HG03354 (cell line): ENCODE results near the gene NBPF1.
"Not testable (repeated sequence)": the region's sequence is repeated elsewhere in the genome, so short reads cannot be mapped to it uniquely, and the experiment has no call there.

Experiments
- ATAC-seq: cut with Tn5 transposase; IDR thresholded peaks from one replicate; pipeline ENCODE4 v1.9.1; 2021; ENCODE audit warnings: mild to moderate bottlenecking; ENCODE audit not compliant: unreplicated experiment, poor library complexity, severe bottlenecking

Gene NBPF1

DNA sequence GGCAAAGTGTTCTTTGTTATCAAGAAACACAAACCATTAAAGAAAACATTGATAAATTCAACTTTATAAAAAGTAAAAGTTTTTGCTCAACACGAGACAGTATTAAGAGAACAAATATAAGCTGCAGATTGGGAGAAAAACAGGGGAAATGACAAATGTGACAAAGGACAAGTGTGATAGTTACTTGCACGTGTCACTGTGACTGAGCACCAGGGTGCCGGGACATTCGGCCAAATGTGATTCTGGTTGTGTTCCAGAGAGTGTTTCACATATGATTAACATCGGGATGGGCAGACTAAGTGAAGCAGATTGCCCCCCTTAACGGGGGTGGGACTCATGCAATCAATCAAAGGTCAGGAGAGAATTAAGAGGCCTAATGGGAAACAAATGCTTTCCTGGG is 52.9 kb downstream of the NBPF1 start:
- not testable (repeated sequence) for ATAC-seq

- ATAC-seq, result not testable (repeated sequence)
Measured at GRCh38 chr1:16559688-16560087, 53.7 kb downstream of the NBPF1 start.

GRCh38 chr1:16557034-16557433 is 56.3 kb downstream of the NBPF1 start:
- not testable (repeated sequence) for ATAC-seq

GRCh38 chr1:16553244-16553643 is 60.1 kb downstream of the NBPF1 start:
- not testable (repeated sequence) for ATAC-seq

- not testable (repeated sequence) for ATAC-seq
Measured at GRCh38 chr1:16550212-16550918, 63.0 kb downstream of the NBPF1 start.

GRCh38 chr1:16549545-16549944 is 63.8 kb downstream of the NBPF1 start:
- not testable (repeated sequence) for ATAC-seq

DNA sequence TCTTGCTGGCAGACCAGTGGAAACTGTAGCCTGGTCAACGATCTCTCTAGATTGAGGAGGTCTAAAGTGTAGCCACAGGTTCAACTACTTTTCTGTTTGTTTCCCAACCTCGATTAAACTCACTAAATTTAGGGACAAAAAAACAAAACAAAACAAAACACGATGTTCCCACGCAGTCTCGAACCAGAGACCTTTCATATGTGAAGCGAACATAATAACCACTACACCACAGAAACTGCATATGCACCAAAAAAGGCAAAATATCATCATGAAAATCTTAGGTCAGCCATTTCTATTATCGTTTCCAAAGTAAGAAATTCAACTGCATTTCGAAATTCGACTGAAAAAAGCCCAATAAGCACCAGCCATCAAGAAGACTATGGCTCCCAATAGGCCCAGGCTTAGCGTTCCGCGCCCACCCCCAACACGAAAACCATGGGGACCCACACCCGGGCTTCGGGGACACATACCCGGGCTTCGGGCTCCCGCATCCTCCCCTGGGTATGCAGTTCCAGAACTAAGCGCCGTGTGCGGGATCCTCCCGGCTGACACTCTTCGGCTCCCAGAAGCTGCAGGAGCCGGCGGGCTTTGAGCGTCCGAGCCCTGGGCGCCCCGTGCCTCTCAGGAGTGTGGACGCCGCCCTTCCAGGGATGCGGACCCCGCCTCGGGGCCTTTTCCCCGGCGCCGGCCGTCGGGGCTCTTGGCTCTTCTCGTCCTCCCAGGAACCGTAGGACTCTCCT is 65.7 kb downstream of the NBPF1 start:
- not testable (repeated sequence) for ATAC-seq

DNA sequence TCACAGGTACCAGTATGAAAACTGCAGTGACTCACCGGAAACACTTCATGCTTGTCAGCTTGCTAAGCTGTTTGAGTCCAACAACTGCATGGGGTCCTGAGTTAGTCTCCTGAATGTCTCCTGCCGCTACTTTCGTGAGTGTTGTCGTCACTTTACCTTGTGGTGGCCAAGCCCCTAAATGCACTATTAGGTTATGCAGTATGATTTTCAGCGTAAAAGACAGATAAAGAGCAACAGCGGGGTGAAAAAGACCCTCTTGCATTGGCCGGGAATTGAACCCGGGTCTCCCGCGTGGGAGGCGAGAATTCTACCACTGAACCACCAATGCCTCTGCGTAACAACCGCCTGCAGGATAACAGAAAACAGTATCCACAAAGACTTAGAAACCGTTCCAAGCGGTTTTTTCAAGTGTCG is 67.7 kb downstream of the NBPF1 start:
- not testable (repeated sequence) for ATAC-seq

DNA sequence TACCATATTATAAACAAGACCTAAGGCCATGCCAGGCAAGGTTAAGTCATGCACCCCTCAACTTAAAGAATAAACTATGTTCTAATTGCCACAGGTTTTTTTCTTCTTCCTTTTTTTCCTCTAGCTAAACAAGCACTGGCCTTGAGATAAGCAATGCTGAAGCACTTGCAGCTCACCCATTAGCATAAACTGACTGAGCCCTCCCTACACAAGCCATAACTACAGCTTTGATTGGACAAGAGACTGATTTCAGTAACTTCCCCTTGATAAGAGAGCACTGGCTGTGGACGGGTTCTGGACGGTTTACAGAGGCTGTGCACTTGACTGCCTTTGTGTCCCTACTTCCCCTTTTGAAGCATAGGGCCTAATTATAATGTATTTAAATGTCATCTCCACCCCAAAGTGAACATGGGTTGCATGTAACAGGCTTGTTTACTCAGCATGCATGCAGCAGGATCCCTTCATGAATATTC is 72.9 kb downstream of the NBPF1 start:
- not testable (repeated sequence) for ATAC-seq

DNA sequence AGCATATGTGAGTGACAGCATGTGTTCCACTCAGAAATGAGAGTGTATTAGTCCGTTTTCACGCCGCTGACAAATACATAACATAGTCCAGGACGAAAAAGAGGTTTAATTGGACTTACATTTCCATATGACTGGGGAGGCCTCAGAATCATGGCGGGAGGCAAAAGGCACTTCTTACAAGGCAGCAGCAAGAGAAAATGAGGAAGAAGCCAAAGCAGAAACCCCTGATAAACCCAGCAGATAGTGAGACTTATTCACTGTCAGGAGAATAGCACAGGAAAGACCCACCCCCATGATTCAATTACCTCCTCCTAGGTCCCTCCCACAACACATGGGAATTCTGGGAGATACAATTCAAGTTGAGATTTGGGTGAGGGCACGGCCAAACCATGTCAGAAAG is 75.8 kb downstream of the NBPF1 start:
- ATAC-seq, result not testable (repeated sequence)

- not testable (repeated sequence) for ATAC-seq
Measured at GRCh38 chr1:16536796-16537195, 76.6 kb downstream of the NBPF1 start.

DNA sequence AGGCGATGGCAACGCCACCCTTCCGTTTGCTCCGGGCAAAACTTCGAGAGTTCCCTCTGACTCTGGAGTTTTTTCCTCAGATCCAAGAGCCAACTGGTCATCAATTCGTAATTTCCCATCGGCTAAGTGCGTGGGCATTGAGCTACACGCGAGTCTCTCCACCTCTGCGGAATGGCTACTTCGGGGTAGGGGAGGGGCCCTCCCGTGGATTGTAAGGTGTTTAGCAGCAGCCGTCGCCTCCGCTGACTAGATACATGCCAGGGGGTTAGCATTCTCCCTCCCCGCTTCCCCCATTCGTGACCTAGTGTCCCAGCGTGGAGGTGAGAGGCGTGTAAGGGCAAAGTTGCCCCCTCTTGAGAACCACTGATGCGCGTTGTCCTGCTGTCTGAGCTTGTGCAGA is 77.5 kb downstream of the NBPF1 start:
- not testable (repeated sequence) for ATAC-seq

DNA sequence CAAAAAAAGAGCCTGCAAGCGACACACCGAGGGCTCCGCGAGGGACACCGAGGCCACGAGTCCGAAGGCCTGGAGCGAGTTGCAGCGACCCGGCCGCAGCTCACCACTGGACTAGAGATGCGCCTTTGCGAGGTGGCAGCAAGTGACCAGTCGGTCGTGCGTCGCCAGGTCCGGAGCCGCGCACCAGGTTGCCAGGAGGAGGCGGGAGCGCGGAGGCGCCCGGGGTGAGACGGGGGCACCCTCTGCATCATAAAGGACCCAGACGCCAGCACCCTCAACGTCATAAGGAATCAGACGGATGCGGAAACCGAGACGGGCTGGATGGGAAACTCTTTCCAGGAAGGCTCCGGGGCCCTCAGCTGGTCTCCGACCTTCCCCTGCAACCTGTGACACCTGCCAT is 77.9 kb downstream of the NBPF1 start:
- not testable (repeated sequence) for ATAC-seq

DNA sequence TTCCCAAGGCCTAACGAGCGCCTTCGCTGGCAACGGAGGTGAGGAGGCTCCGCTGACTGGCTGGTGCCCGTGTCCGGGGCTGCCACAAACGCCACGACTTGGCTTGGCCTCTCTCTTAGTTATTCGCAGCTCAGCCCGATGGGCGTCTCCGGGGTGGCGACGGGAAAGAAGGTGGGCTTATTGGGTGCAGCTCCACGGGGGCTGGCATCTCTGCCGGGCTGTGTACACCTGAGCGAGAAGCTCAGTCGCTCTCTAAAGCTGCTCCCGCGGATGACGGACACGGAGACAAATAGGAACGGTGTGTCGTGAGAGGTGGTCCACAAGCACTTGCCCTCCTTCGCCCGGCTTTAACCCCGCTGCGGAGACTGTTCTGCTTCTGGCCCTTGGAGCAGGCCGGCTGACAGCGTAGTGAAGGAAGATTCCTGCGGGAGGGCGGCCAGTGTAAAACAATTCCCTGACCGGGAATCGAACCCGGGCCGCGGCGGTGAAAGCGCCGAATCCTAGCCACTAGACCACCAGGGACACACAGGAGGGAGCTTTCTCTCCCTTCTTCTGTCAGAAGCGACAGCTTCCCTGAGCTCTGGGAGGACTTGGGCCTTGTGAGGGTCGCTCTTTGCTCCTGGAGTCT is 78.4 kb downstream of the NBPF1 start:
- not testable (repeated sequence) for ATAC-seq

GRCh38 chr1:16534239-16534828 is 79.0 kb downstream of the NBPF1 start:
- not testable (repeated sequence) for ATAC-seq

DNA sequence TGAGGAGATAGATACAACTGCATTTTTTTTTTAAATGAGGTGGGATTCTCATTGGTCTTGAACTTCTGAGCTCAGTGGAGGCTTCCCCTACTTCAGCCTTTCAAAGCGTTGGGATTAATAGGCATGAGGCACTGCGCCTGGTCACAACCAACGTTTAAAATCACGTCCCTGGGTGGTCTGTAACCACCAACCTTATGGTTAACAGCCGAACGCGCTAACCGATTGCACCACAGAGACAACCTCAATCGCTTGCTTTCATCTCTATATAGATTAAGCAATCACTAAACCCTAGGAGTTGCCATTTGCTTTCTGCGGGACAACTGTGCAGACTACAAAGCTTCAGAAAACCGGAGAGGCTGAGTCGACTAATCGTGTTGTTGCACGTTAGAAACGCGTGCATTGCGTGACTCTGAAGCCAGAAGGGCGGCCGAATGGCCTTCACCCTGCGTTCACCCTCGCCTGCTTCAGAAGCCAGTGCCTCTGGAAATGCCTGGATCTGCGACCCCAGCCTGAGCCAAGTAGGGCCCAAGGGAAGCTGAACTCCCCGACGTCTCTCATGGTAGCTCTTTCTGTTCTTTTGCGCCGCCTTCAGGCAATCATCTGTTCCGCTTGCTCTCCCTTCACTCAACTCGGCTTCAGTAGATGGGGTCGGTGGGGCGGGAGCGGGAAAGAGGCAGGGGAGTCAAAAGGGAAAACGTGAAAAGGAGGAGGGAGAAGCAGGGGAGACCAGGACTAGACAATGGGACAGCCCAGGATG is 81.0 kb downstream of the NBPF1 start:
- not testable (repeated sequence) for ATAC-seq

GRCh38 chr1:16528338-16528737 is 85.0 kb downstream of the NBPF1 start:
- ATAC-seq, result not testable (repeated sequence)

DNA sequence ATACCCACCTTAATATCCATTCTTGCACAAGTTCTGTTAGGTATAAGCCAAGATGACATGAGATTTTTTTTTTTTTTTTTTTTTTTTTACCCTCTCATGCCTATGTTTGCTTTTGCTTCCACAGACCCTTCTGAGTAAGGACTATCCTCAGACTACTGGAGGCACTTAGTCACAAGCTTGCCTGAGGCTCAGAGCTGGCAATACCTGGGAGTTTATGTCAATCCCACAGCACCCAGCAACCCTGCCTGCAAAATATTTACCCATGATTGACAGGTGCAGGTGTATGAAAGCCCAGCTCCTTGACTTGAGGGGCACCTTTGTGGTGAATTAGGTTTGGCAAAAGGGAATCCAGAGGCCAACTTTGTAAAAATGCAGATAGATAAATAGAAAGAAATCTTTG is 87.6 kb downstream of the NBPF1 start:
- not testable (repeated sequence) for ATAC-seq

- ATAC-seq, result not testable (repeated sequence)
Measured at GRCh38 chr1:16521679-16522078, 91.7 kb downstream of the NBPF1 start.

DNA sequence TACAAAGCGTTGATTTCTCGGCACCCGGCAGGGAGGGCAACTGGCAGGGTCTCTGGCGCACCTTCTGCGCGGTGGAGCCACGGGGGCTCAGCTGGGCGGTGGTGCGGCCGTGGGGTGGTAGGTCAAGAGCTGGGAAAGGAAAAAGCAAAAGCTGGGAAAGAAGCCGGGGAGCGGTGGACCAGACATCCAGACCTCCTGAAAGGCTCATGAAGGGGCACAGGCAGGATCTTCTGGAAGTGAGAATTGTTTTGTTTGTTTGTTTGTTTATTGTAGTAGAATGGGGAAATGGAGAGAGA is 92.1 kb downstream of the NBPF1 start:
- ATAC-seq, result no peak
